Activated CD8-positive, alpha-beta memory T cell treated with anti-CD3 and anti-CD28 coated beads, Interleukin-2, amount 50 U/mL, for 4 hours (primary cell): Measurements from ENCODE around the gene THAP3.
"Not testable (repeated sequence)": the region's sequence is repeated elsewhere in the genome, so short reads cannot be mapped to it uniquely, and the experiment has no call there.

Experiments
- DNase-seq: peaks from one replicate; pipeline ENCODE4 v3.0.0-alpha.2; 2020

The THAP3 gene

DNA sequence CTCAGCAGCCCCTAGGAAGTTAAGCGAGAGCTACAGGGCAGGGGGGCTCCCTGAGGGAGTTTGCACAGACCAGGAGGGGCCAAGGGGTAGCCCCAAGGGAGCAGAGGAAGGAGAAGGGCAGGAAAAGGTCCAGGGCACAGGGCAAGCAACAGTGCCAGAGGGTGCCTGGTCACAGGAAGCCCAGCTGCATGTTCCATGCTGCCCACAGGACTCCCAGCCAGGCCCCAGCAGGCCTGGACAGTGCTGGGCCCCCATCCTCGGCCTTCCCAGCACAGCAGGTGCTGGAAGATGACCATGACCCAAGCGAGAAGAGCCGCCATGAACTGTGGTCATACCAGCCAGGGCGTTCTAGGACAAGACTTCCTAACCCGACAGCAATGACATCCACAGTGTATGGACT, 33.0 kb upstream of the THAP3 start:
- no peak for DNase-seq

DNA sequence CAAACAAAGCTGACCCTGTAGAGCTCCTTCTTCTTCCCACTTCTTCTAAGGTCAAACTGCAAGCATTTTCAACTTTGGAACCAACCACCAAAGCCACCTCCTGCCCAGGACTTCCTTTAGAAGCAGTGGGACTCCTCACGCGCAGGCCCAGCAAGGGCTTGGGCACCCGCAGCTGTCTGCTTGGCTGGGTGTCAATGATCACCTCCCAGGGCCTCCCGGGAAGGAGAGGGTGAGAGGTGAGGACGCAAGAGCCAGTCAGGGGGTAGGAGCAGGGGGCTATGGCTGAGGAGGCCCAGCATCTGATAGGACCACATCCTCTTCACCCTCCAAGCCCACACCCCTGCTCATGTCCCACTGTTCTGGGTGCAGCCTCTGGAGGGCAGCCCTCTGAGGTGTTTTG, 32.2 kb upstream of the THAP3 start:
- no peak for DNase-seq

DNA sequence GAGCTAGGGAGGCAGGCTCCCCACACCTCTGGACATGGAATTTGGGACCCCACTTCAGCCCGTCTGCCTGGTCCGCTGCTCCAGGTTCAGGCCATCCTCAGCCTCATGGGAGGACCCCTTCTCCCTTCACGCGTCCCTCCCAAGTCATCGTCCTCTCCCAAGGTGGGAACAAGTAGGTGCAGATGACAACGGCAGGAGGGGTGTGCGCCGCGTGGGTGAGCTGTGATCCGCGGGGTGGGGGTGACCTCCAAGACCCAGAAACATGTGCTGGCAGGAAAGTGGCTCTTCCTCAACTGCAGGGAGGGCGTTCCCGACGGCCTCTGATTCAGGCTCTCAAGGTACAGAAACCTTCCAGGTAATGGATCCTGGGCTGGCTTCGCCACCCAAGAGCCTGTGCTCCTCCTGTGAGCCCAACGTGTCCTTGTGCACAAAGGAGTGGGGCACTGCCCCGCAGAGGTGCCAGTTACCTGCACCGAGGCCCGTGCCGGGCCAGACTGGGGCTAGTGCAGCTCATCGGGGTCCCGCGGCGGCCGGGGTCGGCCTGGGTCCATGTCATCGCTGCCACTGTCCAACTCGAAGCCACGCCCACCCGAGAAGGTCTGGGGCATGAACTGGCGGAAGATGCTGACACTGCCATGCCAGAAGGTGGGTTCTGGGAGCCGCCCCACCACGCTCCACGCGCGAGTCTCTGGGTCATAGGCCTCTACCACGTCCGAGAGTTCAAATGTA, 31.6 kb upstream of the THAP3 start:
- no peak for DNase-seq

DNA sequence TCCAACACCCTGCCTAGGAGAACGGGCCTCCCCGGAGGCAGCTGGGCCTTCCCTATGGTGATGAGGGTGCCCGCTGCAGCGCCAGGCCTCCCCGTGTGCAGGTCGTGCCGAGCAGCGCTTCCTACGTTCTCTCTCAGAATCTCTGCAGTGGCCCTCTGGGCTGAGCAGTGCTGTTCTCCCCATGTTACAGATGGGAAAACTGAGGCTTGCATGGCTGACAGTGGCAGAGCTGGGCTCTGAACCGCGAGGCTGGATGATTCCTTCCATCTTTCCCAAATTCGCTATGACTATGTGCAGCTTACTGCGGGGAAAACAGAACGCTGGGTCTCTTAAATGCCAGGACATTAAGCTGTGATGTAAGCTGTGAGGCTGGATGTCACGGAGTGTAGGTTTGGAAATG, 30.9 kb upstream of the THAP3 start:
- DNase-seq: no peak

DNA sequence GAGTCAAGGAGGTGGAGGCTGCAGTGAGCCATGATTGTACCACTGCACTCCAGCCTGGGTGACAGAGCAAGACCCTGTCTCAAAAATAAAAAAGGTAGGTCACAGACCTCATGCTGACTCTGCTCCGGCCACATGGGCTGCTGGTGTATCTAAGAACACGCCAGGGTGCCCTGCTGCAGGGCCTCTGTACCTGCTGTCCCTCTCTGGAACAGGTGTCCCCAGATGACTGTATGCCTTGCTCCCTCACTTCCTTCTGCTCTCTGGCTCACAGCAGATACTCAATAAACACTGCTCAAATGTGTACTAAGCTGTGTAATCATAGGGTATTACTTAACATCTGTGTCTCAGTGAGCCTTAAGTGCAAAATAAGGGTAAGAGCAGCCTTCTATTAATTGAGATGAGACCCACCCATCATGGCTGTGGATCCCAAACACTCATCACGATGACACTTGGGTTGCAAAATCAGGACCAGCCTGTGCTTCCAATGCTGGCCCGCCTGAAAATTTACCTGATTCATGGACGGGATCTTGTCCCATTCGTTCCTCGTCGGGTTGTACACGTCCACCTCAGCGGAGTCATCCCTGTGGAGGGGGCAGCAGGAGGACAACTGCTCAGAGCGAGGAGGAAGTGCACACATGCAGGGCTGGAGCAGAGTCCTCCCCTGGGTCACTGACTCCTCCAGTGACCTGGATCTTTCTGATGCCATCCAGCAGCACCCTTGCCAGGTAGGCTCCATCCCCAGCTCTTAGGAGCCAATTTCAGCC, 29.5 kb upstream of the THAP3 start:
- no peak for DNase-seq

DNA sequence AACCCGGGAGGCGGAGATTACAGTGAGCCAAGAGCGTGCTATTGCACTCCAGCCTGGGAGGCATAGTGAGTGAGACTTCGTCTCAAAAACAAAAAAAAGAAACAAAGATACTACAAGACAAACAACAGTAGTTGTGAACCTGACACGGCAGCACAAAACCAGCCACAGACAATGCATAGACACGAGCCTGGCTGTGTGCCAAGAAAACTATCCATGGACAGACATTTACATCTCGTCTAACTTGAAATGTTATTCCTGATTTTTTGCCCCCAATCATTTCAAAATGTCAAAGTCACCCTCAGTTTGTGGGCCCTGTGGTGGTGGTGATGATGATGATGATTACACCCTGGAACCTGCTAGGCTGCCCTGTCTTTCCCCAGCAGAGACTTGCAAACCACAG, 28.3 kb upstream of the THAP3 start:
- no peak for DNase-seq

DNA sequence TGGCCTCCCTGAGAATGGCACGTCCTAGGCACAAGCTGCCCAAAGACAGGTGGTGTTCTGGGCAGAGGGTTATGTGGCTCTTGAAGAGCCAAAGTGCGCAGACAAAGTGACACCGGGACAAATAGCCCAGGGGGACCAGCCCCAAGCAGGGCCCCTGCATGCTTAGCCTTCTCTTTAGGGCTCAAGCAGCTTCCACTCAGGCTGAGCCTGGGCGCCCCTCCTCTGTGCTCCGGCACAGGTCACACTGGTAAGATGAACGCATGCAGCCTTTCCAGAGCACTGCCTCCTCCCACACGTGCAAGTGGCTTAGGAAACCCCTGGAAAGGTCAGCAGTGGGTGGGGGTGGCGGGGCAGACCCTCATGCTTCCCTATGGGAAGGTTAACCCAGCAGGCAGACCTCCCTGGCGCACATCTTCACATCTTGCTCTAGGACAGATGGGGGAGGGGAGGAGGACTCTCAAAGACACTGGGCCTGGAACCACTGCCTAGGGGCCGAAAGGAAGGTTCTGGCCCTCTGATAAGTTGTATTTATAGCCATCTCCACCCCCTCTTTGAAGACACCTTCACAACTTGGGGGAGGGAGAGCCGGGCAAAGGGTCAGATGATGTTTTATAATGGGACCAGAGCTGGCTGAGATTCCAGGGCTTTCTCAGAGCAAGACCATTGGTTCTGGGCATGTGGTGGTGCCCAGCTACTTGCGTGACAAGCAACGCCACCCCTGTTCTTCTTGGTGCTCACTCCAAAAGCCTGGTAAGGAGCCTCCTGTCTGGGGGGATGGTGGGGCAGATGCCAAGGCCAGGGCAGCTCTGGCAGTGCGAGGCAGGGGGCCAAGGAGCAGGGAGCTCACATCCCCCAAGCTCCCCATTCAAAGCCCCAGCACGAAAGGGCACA, 27.5 kb upstream of the THAP3 start:
- DNase-seq: no peak

DNA sequence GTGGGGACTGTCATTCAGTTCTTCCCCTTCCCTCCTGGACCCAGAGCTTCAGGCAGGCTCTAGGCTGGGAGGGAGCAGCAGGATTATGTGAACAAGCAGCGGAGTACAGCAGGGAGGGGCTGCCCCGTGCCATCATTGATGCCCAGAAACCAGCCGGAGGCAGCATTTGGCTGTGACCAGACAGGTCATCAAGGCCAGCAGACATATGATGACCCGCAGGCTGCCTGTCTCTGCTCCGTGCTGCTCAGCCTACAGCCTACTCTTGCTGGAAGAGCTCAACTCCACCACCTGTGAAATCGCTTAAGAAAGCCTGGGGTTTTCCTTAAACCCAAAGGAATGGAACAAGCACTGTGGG, 26.9 kb upstream of the THAP3 start:
- no peak for DNase-seq

DNA sequence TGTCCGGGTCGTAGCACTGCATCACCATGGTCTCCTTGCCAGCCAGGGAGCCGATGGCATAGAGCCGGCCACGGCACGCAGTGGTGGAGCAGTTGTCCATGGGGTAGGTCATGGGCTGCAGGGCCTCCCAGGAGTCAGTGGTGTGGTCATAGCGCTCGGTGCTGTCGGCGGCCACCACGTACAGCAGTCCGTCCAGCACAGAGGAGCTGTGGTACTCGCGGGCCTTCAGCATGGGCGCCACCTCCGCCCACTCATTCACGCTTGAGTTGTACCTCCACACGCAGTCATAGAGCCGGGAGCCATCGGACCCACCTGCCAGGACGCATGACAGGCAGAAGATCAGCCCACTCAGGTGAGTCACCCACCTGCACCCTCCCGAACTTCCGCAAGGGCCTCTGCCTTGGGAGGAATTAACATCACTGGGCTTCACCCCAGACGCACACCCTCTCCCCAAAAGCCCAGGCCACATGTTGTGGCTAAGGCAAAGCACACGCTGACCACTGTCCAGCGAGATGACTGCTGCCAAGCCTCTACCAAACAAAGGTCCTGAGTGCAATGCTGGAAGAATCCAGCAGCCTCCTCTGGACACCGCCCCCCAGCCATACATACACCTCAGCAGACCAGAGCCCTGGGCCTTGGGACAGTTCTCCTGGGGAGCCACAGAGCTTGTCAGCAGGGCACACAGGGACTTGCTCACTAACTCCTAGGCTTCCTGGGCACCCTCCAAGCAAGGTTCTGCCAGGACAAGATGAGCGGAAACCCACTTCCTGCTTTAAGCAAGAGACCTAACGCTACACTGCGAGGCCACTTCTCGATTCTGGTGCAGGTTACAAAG, 25.3 kb upstream of the THAP3 start:
- peak; percentile 74 for DNase-seq

DNA sequence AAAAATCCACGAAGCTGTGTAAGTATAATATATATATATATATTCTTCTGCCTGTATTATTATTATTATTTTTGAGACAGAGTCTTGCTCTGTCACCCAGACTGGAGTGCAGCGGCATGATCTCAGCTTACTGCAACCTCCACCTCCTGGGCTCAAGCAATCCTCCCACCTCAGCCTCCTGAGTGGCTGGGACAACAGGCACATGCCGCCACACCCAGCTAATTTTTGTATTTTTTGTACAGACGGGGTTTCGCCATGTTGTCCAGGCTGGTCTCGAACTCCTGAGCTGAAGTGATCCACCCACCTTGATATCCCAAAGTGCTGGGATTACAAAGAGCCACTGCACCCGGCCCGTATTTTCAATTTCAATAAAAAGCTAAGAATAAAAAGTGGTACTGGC, 24.7 kb upstream of the THAP3 start:
- DNase-seq: not testable (repeated sequence)

DNA sequence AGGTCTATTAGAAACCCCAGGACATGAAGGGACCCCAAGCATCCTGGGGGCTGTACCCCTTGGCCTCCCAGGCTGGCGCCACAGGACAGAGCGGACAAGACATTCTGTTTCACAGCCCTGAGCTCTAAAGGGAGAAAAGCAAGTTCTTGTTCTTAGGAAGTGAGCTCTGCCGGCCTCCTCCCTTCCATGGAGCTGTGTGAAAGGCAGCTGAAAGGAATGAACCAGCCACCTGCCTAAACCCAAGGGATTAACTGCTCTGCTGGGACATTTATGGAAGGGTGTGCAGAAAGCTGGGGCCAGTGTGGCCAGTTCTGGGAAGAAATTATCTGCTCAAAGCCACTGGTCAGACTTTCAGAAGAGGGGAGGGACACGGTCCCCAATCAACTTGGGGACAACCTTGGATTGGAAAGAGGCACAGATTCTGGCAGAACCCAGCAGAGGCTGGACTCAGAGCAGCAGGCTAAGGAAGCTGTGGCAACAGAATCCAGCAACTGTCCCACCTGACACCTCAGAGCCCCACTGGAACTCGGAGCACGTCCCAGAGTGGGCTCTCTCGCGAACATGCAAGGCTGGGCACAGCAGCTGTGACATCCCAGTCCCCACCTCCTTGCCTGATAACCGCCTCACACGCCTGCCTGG, 24.1 kb upstream of the THAP3 start:
- no peak for DNase-seq

DNA sequence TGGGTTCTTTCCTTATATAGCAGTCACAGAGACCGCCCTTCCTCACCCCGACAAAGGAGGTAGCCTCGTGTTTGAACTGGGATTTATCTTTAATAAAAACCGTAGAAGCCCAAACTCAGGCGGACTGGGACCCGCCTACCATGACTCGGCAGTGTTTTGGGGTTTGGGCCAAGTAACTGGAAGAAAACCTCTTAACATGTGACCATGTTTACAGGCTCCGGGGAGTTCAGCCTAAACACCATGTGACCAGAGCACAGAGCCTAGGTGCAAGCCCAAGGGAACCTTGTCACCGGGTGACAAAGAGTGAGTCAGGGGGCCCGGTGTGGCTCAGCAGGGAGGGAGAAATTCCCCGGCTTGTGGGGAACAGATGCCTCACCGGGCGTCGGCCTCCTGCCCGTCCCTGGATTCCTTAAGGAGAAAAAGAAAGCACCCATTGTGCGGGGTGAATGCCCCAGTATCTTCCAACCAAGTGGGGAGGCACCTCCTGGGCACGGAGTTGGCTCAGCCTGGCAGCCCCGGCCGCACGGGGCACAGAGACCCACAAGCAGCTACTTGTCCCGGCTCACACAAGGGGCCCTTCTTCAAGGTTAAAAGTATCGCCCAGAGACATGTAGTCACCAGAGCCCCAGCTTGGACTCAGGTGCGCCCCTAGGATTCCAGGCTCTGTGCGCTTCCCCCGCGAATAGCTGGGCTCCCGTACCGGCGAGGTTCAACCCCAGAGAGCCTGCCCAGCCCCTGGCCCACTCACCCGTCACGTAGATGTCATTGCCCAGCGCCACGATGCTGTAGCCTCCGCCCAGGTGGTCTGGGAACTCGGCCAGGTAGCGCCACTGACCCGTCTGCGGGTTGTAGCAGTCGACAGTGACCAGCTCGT, 23.4 kb upstream of the THAP3 start:
- DNase-seq: peak; percentile 81

DNA sequence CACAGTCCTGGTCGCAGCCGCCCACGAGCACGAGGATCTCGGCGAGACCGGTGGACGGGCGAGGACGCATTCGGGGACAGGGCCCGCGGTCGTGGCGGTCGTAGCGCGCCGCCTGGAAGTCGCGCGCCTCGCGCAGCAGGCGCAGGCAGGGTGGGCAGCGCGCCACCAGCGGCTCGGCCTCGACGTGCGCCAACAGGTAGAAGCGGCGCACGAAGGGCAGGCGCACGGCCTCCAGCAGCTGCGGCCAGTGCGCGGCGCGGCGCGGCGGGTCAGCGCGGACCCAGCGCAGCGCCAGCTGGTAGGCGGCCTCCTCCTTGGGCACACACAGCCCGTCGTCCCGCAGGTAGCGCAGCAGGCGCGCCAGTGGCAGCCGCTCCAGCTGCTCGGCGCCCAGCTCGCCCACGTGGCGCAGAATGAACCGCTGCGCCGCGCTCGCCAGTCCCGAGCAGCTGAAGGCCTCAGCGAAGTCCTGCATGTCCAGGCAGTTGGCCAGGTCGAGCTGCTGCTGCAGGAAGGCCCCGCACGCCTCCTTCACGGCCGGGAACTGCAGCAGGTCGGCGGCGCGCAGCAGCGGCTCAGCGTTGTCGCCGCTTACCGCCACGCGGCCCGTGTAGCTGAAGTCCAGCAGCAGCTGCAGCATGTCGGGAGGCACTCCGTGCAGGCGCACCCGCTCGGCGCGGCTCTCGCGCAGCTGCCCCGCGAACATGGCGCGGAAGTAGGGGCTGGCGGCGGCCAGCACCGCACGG, 22.6 kb upstream of the THAP3 start:
- peak; percentile 38 for DNase-seq

DNA sequence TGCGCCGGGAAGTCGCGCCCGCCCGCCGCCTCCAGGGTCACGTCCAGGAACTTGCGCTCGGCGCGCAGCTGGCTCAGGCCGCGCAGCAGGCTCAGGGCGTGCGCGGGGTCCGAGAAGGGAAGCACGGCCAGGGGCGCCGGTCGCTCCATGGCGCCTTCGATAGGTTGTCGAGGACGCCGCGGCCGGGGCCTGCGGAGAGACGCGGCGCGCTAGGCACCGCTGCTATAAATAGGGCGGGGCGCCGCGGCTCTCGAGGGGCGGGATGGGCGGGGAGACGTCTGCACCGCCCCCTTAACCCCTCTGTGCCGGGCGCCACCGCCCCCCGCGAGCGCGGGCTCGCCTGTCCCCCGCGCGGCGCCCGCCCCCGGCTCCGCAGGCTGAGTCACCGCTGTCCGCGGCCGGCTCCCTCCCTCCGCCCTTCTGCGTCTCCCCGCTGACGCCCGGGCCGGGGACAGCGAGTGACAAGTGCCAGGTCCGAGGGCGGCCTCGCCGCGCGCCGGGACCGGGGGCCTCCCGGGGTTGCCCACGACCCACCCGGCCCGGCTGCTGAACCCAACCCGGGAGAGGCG, 21.9 kb upstream of the THAP3 start, which contains the start of gene KLHL21:
KLHL21 (minus strand) TSS at position 201 of the 569 bp plus-strand sequence; CDS start at position 149, 52 bp downstream.
- peak; percentile 92 for DNase-seq

DNA sequence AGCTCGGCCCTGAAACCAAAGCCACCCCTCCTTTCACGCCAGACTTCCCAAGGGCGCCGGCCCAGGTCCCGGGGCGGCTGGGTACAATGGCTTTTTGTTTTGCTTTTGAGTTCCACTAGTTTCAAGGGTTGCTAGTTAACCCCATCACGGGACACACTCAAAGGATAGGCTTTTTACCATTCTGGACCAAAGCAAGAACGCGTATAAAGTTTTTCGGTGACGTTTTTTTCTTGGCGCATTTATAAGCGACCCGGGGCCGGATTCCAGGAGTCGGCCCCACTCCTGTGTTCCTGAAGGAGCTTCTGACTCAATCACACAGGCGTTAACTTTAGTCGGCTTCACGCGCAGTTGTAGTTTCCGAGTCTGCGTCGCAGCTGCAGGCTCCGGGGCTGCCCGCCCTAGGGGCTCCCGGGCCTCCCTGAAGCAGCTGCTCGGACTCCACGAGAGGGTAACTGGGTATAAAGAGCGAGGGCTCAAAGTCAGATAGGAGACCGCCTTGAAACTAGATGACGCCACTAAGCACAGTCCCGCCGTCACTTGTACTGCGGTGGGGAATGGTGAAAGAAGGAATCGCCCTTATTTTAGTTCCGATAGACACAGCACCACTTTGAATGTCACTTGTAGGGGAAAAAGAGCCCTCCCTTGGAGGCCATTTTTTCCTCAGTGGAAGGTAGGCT, 21.3 kb upstream of the THAP3 start:
- DNase-seq: peak; percentile 49

DNA sequence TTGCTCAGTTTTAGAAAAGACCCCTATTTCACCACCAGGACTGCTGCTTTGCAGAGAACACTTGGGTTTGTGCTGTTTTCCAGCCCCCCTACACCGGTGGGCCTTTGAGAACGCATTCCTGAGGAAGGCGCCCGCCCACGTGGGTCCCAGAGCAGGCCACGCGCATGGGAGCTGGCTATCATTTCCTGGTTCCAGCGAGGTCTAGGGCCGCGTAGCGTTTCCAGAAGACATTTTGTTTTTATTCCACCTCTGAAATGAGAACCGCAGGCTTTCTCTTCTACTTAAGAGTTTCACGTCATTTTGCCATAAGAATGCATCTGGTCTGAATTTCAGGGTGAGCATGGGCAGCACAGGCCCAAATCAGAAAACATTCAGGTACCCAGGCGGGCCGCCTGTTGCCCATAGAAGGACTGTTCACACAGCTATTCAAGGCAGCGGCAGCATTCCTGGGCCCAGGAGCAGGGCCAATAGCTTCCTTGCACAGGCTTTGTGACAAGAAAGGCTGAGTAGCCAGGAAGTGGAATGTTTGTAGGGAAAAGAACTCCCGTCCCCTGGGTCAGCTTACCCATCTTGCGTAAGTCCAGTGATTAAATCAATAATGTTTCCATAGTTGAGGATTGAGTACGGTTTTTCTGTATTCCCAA, 20.6 kb upstream of the THAP3 start:
- DNase-seq: no peak

DNA sequence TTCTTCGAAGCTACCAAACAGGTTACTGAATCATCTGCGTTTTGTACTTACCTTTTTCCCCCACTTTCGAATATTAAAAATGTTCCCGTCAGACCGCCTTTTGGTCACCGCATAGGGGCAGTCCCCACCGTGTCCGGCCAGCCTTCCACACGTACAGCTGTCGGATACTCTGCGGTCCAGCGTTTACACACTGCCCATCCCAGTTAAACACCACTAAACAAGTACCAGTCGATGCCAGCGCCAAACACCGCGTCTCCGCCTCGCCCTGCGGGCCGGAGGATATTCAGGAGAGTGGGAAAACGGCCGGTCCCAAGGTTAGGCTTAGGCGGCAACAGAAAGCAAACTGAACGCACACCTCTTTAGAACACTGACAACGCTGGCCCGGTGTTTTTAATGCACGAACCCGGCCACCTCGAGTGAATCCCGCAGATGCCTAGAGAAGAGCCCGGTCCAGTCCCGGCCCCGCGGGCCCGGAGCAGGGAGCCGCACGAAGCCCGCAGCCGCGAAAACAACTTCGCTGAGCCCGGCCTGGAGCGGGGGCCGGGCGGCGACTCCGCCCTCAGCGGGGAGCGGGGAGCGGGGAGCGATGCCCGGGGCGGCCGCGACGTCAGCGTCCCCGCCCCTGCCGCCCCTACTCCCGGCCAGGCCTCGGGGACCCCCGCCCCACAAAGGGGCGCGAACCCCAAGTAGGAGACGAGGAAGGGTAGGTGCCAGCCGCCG, 11.9 kb upstream of the THAP3 start:
- DNase-seq: no peak
